NB4 (cell line): Measurements from ENCODE around the gene NFASC.

ENCODE experiments used
- MYC ChIP-seq: IDR thresholded peaks from 2 replicates; pipeline ENCODE4 v1.6.1; 2011; ENCODE audit warnings: low read depth, low read length
- POLR2A ChIP-seq: IDR thresholded peaks from 2 replicates; pipeline ENCODE4 v1.6.1; 2011; ENCODE audit warnings: mild to moderate bottlenecking; ENCODE audit not compliant: insufficient read length; ENCODE audit errors: extremely low read depth
- TF ChIP-seq, protein P1 (sequence below): IDR thresholded peaks from one replicate; pipeline ENCODE4 v1.5.1; 2012; ENCODE audit warnings: low read depth, low read length

- TF ChIP-seq, protein P1, sequence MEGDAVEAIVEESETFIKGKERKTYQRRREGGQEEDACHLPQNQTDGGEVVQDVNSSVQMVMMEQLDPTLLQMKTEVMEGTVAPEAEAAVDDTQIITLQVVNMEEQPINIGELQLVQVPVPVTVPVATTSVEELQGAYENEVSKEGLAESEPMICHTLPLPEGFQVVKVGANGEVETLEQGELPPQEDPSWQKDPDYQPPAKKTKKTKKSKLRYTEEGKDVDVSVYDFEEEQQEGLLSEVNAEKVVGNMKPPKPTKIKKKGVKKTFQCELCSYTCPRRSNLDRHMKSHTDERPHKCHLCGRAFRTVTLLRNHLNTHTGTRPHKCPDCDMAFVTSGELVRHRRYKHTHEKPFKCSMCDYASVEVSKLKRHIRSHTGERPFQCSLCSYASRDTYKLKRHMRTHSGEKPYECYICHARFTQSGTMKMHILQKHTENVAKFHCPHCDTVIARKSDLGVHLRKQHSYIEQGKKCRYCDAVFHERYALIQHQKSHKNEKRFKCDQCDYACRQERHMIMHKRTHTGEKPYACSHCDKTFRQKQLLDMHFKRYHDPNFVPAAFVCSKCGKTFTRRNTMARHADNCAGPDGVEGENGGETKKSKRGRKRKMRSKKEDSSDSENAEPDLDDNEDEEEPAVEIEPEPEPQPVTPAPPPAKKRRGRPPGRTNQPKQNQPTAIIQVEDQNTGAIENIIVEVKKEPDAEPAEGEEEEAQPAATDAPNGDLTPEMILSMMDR = no peak
- no peak for TF ChIP-seq POLR2A
- TF ChIP-seq MYC = no peak
Measured at GRCh38 chr1:204879351-204879750, 8.7 kb downstream of the NFASC start.
